ENCODE results near the gene ATOX1. TPM values are rescaled to one million over a fixed set of nuclear protein-coding genes. Genes with fewer than 3 reads are reported as not detected.
A peak's percentile ranks its signal among the peaks of the same experiment; 100 is the strongest.

Gene ATOX1
- total and polyA plus RNA-seq, 10 of the 15 experiments (the other 5 are each of a cell fraction or from before 2014, with no cell fraction given) = 130 to 642 (median 245) TPM

DNA sequence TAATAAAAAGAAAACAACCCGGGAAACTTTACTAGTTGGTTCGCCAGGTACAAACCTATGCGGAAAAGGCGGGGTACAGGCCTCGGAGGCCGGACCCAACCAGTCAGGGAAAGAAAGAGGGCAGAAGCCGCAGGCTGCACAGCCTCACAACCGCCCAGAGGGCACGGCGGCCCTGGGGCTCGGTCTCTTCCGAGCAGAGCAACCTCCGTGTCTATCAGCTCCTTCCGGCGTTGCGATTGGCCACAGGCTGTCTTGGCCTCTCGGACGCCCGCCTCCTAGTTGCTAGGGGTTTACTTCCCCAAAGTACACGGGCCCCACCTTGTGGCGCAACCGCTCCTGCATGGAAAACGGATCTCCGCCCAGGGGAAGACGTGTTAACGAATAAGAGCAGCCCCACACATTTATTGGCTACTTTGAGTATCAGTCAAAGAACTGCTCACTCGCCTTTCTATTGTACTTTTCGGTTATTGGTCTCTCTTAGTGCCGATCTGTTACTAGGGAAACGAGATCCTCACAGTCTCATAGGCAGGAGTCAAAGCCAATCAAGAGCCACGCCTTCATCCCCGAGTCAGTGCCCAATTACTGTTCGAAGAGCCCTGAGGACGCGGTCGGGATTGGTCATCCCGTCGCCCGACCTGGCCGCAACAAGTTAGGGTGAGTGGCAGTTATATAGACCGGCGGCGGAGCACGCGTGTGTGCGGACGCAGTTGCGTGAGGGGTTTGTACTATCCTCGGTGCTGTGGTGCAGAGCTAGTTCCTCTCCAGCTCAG, 13.0 kb upstream of the ATOX1 start, which contains the start of gene G3BP1 (continued):
- TF ChIP-seq ESRRA (IDR thresholded peaks at IDR 0.05; ENCODE audit: low read length) (0 out of 2 replicates have a peak, but pooled peaks have one; percentile 19), PML (IDR thresholded peaks at IDR 0.05; ENCODE audit: low read length) (peak; percentile 86), RAD21 (IDR thresholded peaks at IDR 0.05; ENCODE audit: insufficient read depth, low read depth, low read length) (peak; percentile 67), IRF4 (IDR thresholded peaks at IDR 0.05; ENCODE audit: low read depth, low read length) (0 out of 2 replicates have a peak, but pooled peaks have one; percentile 11), FOXM1 (IDR thresholded peaks at IDR 0.05; ENCODE audit: low read depth, low read length) (peak; percentile 86; the same call in 1 of the 2 replicates), SREBF2 (IDR thresholded peaks at IDR 0.05; ENCODE audit: low read length) (peak; percentile 63)
- TF ChIP-seq, protein P1, sequence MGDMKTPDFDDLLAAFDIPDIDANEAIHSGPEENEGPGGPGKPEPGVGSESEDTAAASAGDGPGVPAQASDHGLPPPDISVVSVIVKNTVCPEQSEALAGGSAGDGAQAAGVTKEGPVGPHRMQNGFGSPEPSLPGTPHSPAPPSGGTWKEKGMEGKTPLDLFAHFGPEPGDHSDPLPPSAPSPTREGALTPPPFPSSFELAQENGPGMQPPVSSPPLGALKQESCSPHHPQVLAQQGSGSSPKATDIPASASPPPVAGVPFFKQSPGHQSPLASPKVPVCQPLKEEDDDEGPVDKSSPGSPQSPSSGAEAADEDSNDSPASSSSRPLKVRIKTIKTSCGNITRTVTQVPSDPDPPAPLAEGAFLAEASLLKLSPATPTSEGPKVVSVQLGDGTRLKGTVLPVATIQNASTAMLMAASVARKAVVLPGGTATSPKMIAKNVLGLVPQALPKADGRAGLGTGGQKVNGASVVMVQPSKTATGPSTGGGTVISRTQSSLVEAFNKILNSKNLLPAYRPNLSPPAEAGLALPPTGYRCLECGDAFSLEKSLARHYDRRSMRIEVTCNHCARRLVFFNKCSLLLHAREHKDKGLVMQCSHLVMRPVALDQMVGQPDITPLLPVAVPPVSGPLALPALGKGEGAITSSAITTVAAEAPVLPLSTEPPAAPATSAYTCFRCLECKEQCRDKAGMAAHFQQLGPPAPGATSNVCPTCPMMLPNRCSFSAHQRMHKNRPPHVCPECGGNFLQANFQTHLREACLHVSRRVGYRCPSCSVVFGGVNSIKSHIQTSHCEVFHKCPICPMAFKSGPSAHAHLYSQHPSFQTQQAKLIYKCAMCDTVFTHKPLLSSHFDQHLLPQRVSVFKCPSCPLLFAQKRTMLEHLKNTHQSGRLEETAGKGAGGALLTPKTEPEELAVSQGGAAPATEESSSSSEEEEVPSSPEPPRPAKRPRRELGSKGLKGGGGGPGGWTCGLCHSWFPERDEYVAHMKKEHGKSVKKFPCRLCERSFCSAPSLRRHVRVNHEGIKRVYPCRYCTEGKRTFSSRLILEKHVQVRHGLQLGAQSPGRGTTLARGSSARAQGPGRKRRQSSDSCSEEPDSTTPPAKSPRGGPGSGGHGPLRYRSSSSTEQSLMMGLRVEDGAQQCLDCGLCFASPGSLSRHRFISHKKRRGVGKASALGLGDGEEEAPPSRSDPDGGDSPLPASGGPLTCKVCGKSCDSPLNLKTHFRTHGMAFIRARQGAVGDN (IDR thresholded peaks at IDR 0.05) = no peak; the same call in none of the 2 replicates
- TF ChIP-seq, protein P2, sequence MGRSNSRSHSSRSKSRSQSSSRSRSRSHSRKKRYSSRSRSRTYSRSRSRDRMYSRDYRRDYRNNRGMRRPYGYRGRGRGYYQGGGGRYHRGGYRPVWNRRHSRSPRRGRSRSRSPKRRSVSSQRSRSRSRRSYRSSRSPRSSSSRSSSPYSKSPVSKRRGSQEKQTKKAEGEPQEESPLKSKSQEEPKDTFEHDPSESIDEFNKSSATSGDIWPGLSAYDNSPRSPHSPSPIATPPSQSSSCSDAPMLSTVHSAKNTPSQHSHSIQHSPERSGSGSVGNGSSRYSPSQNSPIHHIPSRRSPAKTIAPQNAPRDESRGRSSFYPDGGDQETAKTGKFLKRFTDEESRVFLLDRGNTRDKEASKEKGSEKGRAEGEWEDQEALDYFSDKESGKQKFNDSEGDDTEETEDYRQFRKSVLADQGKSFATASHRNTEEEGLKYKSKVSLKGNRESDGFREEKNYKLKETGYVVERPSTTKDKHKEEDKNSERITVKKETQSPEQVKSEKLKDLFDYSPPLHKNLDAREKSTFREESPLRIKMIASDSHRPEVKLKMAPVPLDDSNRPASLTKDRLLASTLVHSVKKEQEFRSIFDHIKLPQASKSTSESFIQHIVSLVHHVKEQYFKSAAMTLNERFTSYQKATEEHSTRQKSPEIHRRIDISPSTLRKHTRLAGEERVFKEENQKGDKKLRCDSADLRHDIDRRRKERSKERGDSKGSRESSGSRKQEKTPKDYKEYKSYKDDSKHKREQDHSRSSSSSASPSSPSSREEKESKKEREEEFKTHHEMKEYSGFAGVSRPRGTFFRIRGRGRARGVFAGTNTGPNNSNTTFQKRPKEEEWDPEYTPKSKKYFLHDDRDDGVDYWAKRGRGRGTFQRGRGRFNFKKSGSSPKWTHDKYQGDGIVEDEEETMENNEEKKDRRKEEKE (IDR thresholded peaks at IDR 0.05) = no peak
